ENCODE results near the gene CPNE9. TPM values are rescaled to one million over a fixed set of nuclear protein-coding genes. Genes with fewer than 3 reads are reported as not detected.
"Not testable (repeated sequence)": the region's sequence is repeated elsewhere in the genome, so short reads cannot be mapped to it uniquely, and the experiment has no call there.

Gene CPNE9
- total RNA-seq, 1 donor from 2014 or later, result not detected

DNA sequence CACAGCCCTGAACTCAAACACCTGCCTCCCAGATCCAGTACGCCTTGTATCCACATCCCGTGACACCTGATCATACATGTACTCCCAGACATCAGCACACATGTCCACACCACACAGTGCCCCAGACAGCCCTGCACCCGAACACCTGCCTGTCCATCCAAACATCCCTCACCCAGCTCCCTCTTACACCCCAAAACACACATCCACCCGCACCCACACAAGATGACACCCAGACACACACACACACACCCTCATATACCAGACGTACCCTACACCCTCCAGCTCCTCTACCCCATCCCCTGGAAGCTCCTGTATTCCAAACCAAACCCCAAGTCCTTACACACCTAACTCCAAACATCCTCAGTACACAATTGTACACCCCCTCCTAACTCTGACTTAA is 65.4 kb downstream of the CPNE9 start:
- Histone ChIP-seq H3K36me3 (no peaks in the 10 kb centered on the region), H4K20me1 (ENCODE audit: low read depth) (no peaks in the 10 kb centered on the region), H3K9ac (peak overlapping the region; percentile 47), H3K27me3 (peaks cover 4% of the 10 kb centered on the region), H3K9me3 (ENCODE audit: low read depth) (no peaks in the 10 kb centered on the region), H3K27ac (no peak overlapping the region), H3K4me3 (peak overlapping the region; percentile 63), H3K4me2 (peak overlapping the region; percentile 98), H3K79me2 (ENCODE audit: low read depth) (no peaks in the 10 kb centered on the region), H3F3A (ENCODE audit: low read depth) (peaks cover 28% of the 10 kb centered on the region), H3K4me1 (peaks cover 3% of the 10 kb centered on the region), H2AFZ (replicated peaks) (no peak overlapping the region)
- no peak for DNase-seq (ENCODE audit: low spot score)
- no peak for TF ChIP-seq EZH2 (IDR thresholded peaks at IDR 0.05)
- TF ChIP-seq, protein P1, sequence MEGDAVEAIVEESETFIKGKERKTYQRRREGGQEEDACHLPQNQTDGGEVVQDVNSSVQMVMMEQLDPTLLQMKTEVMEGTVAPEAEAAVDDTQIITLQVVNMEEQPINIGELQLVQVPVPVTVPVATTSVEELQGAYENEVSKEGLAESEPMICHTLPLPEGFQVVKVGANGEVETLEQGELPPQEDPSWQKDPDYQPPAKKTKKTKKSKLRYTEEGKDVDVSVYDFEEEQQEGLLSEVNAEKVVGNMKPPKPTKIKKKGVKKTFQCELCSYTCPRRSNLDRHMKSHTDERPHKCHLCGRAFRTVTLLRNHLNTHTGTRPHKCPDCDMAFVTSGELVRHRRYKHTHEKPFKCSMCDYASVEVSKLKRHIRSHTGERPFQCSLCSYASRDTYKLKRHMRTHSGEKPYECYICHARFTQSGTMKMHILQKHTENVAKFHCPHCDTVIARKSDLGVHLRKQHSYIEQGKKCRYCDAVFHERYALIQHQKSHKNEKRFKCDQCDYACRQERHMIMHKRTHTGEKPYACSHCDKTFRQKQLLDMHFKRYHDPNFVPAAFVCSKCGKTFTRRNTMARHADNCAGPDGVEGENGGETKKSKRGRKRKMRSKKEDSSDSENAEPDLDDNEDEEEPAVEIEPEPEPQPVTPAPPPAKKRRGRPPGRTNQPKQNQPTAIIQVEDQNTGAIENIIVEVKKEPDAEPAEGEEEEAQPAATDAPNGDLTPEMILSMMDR (IDR thresholded peaks at IDR 0.05), result no peak
- no peak for TF ChIP-seq EZH2phosphoT487 (IDR thresholded peaks at IDR 0.05)
- Mint-ChIP-seq H3K36me3 (peaks cover 3% of the 10 kb centered on the region), H3K4me3 (peak overlapping the region; percentile 84), H3K9me3 (no peaks in the 10 kb centered on the region), H3K27me3 (ENCODE audit: insufficient read depth, low read depth) (peaks cover 2% of the 10 kb centered on the region), H3K4me1 (peaks cover 16% of the 10 kb centered on the region), H3K27ac (peak overlapping the region; percentile 20)

DNA sequence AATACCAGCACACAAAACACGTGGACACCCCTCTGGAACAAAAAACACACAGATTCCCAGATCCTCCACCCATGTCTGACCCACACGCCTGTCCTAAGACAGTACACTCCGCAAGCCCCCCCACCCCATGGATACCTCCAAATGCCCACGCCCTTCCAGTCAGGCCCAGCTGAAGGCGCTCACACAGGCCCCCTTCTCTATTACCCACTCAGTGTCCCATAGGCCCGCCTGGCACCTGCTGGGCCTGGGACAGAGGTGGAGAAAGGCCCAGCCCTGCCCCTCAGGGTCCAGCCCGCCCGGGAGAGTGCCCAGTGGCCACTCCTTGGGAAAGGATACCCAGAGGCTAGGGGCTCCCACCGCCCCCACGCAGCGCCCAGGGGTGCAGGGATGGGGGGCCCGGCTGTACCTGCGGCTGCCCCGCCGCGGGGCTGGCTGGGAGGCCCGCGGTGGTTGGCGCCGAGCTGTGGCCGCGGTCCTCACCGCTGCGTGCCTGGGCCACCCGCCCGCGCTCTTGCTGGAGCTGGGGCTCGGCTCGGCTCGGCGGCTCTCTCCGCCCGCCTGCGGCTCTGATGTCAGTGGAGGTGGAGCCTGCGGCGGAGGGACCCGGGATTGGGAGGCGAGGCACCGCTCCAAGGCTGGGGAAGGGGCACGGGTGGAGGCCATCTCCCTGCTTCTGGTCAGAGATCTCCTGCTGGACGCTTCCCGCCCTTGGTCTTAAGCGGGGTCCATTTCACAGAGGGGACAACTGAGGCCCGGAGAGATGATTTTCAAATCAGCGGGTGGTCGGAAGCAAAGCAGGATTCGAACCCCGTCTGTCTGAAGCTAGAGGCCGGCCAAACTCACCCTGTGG is 66.0 kb downstream of the CPNE9 start, which contains the start of gene CAMK1:
Gene CAMK1, minus strand, starts transcription at position 522 of the 850 bp plus-strand sequence. CDS start 2,198 bp downstream, outside the sequence.
- Histone ChIP-seq H3K27ac (no peak within 1 kb of the TSS), H3K9ac (peak within 1 kb of the TSS; percentile 47), H2AFZ (replicated peaks) (peak within 1 kb of the TSS; percentile 85), H3K4me2 (peak within 1 kb of the TSS; percentile 98), H3K27me3 (peaks cover 4% of the 10 kb centered on the region), H3K9me3 (ENCODE audit: low read depth) (no peaks in the 10 kb centered on the region), H3K79me2 (ENCODE audit: low read depth) (no peaks in the 10 kb centered on the region), H3F3A (ENCODE audit: low read depth) (peaks cover 28% of the 10 kb centered on the region), H4K20me1 (ENCODE audit: low read depth) (no peaks in the 10 kb centered on the region), H3K36me3 (no peaks in the 10 kb centered on the region), H3K4me3 (peak within 1 kb of the TSS; percentile 63), H3K4me1 (peaks cover 3% of the 10 kb centered on the region)
- peak within 1 kb of the TSS; percentile 84 for H3K4me3 Mint-ChIP-seq
- peaks cover 16% of the 10 kb centered on the region for H3K4me1 Mint-ChIP-seq
- H3K27me3 Mint-ChIP-seq (ENCODE audit: insufficient read depth, low read depth), result peaks cover 2% of the 10 kb centered on the region
- H3K36me3 Mint-ChIP-seq, result peaks cover 3% of the 10 kb centered on the region
- peak within 1 kb of the TSS; percentile 20 for H3K27ac Mint-ChIP-seq
- H3K9me3 Mint-ChIP-seq, result no peaks in the 10 kb centered on the region
- peak; percentile 86 for DNase-seq (ENCODE audit: low spot score)
- TF ChIP-seq, protein P1 (IDR thresholded peaks at IDR 0.05), result no peak
- no peak for TF ChIP-seq EZH2phosphoT487 (IDR thresholded peaks at IDR 0.05)
- no peak for TF ChIP-seq EZH2 (IDR thresholded peaks at IDR 0.05)

DNA sequence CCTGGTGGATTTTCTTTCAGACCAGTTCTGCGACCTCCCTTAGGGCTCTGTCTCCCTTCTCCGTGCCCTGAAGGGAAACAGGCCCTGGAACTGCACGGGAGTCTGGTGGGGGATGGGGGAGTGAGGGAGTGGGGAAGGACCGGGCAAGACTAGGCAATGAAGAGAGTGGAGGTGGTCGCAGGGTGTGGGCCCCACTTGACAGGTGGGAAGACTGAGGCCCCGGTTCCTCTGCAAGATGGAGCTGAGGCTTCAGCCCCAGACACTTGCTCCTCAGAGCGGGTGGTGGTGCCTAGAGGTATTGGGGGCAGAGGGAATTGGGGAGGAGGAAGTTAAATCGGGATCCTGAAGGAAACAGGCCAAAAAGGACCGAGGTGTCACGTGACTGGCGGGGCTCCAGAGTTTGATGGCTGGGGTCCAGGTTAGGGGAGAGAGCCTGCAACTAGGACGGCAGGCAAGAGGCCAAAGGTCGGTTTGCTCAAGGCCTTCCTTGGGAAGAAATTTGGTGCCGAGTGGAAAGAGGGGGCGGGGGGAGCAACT is 66.7 kb downstream of the CPNE9 start:
- Mint-ChIP-seq H3K27ac (no peak overlapping the region), H3K4me1 (peaks cover 16% of the 10 kb centered on the region), H3K4me3 (peak overlapping the region; percentile 71), H3K36me3 (peaks cover 3% of the 10 kb centered on the region), H3K9me3 (no peaks in the 10 kb centered on the region), H3K27me3 (ENCODE audit: insufficient read depth, low read depth) (peaks cover 2% of the 10 kb centered on the region)
- H3K27ac ChIP-seq, result no peak overlapping the region
- H3K9ac ChIP-seq, result no peak overlapping the region
- H3K4me2 ChIP-seq, result peak overlapping the region; percentile 98
- no peaks in the 10 kb centered on the region for H3K9me3 ChIP-seq (ENCODE audit: low read depth)
- H3F3A ChIP-seq (ENCODE audit: low read depth), result peaks cover 27% of the 10 kb centered on the region
- H4K20me1 ChIP-seq (ENCODE audit: low read depth), result no peaks in the 10 kb centered on the region
- H2AFZ ChIP-seq (replicated peaks), result peak overlapping the region; percentile 85
- DNase-seq (ENCODE audit: low spot score), result no peak
- TF ChIP-seq EZH2 (IDR thresholded peaks at IDR 0.05) (no peak), EZH2phosphoT487 (IDR thresholded peaks at IDR 0.05) (no peak)
- peaks cover 4% of the 10 kb centered on the region for H3K27me3 ChIP-seq
- no peaks in the 10 kb centered on the region for H3K79me2 ChIP-seq (ENCODE audit: low read depth)
- peaks cover 3% of the 10 kb centered on the region for H3K4me1 ChIP-seq
- no peaks in the 10 kb centered on the region for H3K36me3 ChIP-seq
- H3K4me3 ChIP-seq, result peak overlapping the region; percentile 63

DNA sequence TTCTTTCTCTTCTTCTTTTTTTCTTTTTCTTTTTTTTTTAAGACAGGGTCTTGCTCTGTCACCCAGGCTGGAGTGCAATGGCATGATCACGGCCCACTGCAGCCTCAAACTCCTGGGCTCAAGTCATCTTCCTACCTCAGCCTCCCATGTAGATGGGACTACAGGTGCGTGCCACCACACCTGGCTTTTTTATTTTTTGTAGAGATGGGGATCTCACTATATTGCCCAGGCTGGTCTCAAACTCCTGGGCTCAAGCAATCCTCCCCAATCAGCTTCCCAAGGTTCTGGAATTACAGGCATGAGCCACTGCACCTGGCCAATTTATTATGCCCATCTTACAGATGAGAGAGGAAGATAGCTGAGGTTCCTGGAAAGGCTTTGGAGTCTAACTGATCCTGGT is 67.4 kb downstream of the CPNE9 start:
- DNase-seq (ENCODE audit: low spot score); H3K27ac ChIP-seq; H3K9ac ChIP-seq; H3K4me3 ChIP-seq; H3K36me3 ChIP-seq; H3K4me1 ChIP-seq; H2AFZ ChIP-seq (replicated peaks); H3K79me2 ChIP-seq (ENCODE audit: low read depth); H3K27ac Mint-ChIP-seq; H3K27me3 Mint-ChIP-seq (ENCODE audit: insufficient read depth, low read depth); H3K9me3 Mint-ChIP-seq; H3K27me3 ChIP-seq; H3K9me3 ChIP-seq (ENCODE audit: low read depth); H3K4me2 ChIP-seq; H4K20me1 ChIP-seq (ENCODE audit: low read depth); H3K36me3 Mint-ChIP-seq: not testable (repeated sequence)
- peak overlapping the region; percentile 59 for H3K4me3 Mint-ChIP-seq
- H3F3A ChIP-seq (ENCODE audit: low read depth), result peaks cover 21% of the 10 kb centered on the region
- H3K4me1 Mint-ChIP-seq, result peaks cover 16% of the 10 kb centered on the region

Data from neural progenitor cell (in vitro differentiated cells).